ENCODE data around the gene OR5H2. TPM values are rescaled to one million over a fixed set of nuclear protein-coding genes. Genes with fewer than 3 reads are reported as not detected.
"Not testable (repeated sequence)": the region's sequence is repeated elsewhere in the genome, so short reads cannot be mapped to it uniquely, and the experiment has no call there.

OR5H2 gene
- total and polyA plus RNA-seq, 2 donors (not counting 3 experiments of a cell fraction or from before 2014, with no cell fraction given): not detected

- dilution Hi-C loops (cut with MboI; ENCODE audit: extremely low pct_ligation_motif_present, low sequenced_read_pairs) (no loop called here), intact Hi-C loops (cut with micrococcal nuclease) (no loop called here)
- BruUV-seq (replicated peaks): no TSS peak
- Histone ChIP-seq H3K4me3 (replicated peaks in 1 of 3; ENCODE audit: insufficient read depth in 1 of 3, low read depth in 1 of 3, low read length in 3 of 3) (no peak overlapping the region), H3K79me2 (ENCODE audit: control insufficient read depth, insufficient read depth, low read length) (no peaks in the 10 kb centered on the region), H3K4me2 (ENCODE audit: insufficient read depth, low read length) (no peak overlapping the region), H3K9me3 (replicated peaks; ENCODE audit: control insufficient read depth, insufficient read depth, low read length) (no peaks in the 10 kb centered on the region), H3K4me1 (ENCODE audit: control insufficient read depth, extremely low read depth, insufficient read depth, low read length) (no peaks in the 10 kb centered on the region), H3K36me3 (ENCODE audit: control insufficient read depth in 2 of 2, extremely low read depth in 1 of 2, insufficient read depth in 2 of 2, low read length in 2 of 2) (no peaks in the 10 kb centered on the region), H3K27me3 (ENCODE audit: control insufficient read depth in 2 of 2, insufficient read depth in 2 of 2, low read length in 2 of 2) (no peaks in the 10 kb centered on the region), H3K9me1 (replicated peaks; ENCODE audit: control insufficient read depth, extremely low read depth, insufficient read depth, low read length) (no peaks in the 10 kb centered on the region), H3K27ac (ENCODE audit: insufficient read depth, low read depth, low read length) (no peak overlapping the region), H3K9ac (replicated peaks; ENCODE audit: extremely low read depth, insufficient read depth, low read length) (no peak overlapping the region), H2AFZ (ENCODE audit: low read depth, low read length) (no peak overlapping the region), H4K20me1 (replicated peaks; ENCODE audit: control insufficient read depth, extremely low read depth, insufficient read depth, low read length) (no peaks in the 10 kb centered on the region)
- ChIA-PET CTCF (no interaction called here), POLR2A (no interaction called here)
- FAIRE-seq: no peak
- no peak for DNase-seq (ENCODE audit: low read depth, low spot score)
- TF ChIP-seq GATA2 (IDR thresholded peaks at IDR 0.05; ENCODE audit: insufficient read depth, insufficient read length, low read depth, low read length): no peak
- TF ChIP-seq POLR2A (IDR thresholded peaks at IDR 0.05; ENCODE audit: low read depth, low read length): no peak
- TF ChIP-seq EZH2 (IDR thresholded peaks at IDR 0.05; ENCODE audit: borderline replicate concordance, low read depth, low read length, severe bottlenecking): no peak
- no peak for TF ChIP-seq FOS (IDR thresholded peaks at IDR 0.05; ENCODE audit: borderline replicate concordance, insufficient read depth, low read length)
- TF ChIP-seq CTCF (IDR thresholded peaks at IDR 0.05; ENCODE audit: extremely low read depth in 1 of 2, insufficient read depth in 1 of 2, low read depth in 1 of 2, low read length in 2 of 2): no peak
- TF ChIP-seq POLR2AphosphoS5 (IDR thresholded peaks at IDR 0.05; ENCODE audit: insufficient read depth, low read depth, low read length): no peak
- TF ChIP-seq MAX (IDR thresholded peaks at IDR 0.05; ENCODE audit: insufficient read depth, insufficient read length): no peak
- TF ChIP-seq MYC (IDR thresholded peaks at IDR 0.05; ENCODE audit: low read depth, low read length): no peak
- no peak for TF ChIP-seq JUN (IDR thresholded peaks at IDR 0.05; ENCODE audit: borderline replicate concordance, insufficient read depth, insufficient read length, low read depth)
Measured at GRCh38 chr3:98246142-98246541, 36.2 kb upstream of the OR5H2 start.

- FAIRE-seq; H3K9ac ChIP-seq (replicated peaks; ENCODE audit: extremely low read depth, insufficient read depth, low read length); H3K4me2 ChIP-seq (ENCODE audit: insufficient read depth, low read length); H3K79me2 ChIP-seq (ENCODE audit: control insufficient read depth, insufficient read depth, low read length); H3K4me3 ChIP-seq (replicated peaks in 1 of 3; ENCODE audit: insufficient read depth in 1 of 3, low read depth in 1 of 3, low read length in 3 of 3); H3K27me3 ChIP-seq (ENCODE audit: control insufficient read depth in 2 of 2, insufficient read depth in 2 of 2, low read length in 2 of 2); intact Hi-C loops (cut with micrococcal nuclease); H3K36me3 ChIP-seq (ENCODE audit: control insufficient read depth in 2 of 2, extremely low read depth in 1 of 2, insufficient read depth in 2 of 2, low read length in 2 of 2); H3K9me1 ChIP-seq (replicated peaks; ENCODE audit: control insufficient read depth, extremely low read depth, insufficient read depth, low read length); H3K9me3 ChIP-seq (replicated peaks; ENCODE audit: control insufficient read depth, insufficient read depth, low read length); H4K20me1 ChIP-seq (replicated peaks; ENCODE audit: control insufficient read depth, extremely low read depth, insufficient read depth, low read length); POLR2A ChIA-PET; H3K4me1 ChIP-seq (ENCODE audit: control insufficient read depth, extremely low read depth, insufficient read depth, low read length); H3K27ac ChIP-seq (ENCODE audit: insufficient read depth, low read depth, low read length); BruUV-seq (replicated peaks); dilution Hi-C loops (cut with MboI; ENCODE audit: extremely low pct_ligation_motif_present, low sequenced_read_pairs); H2AFZ ChIP-seq (ENCODE audit: low read depth, low read length); DNase-seq (ENCODE audit: low read depth, low spot score): not testable (repeated sequence)
- CTCF ChIA-PET: interaction anchor here (1.2 kb wide), 1 partner anchor 537 kb away, joined by 3 read pairs; no protein-coding TSS in a partner anchor
Measured at GRCh38 chr3:98256026-98256425, 26.3 kb upstream of the OR5H2 start.

All from endothelial cell of umbilical vein (primary cell).